OCI-LY7 (cell line): ENCODE measurements around the gene CARD19. TPM values are rescaled to one million over a fixed set of nuclear protein-coding genes. Genes with fewer than 3 reads are reported as not detected.

Experiments
- BruUV-seq: library from RNA; stranded (reverse); fragments of 400-500 nt; replicated peaks from 2 replicates; lab custom pipeline; 2021; lab: Mats Ljungman, UMichigan
- CTCF ChIA-PET: fragments of 300-600 bp; sonication (Branson Sonifier 250); formaldehyde crosslinking; loops from one replicate; lab custom pipeline; 2022; ENCODE audit warnings: antibody characterized with exemption; ENCODE audit not compliant: unreplicated experiment; lab: Charles Lee
- POLR2A ChIA-PET: fragments of 300-600 bp; sonication (Branson Sonifier 250); formaldehyde crosslinking; loops from one replicate; lab custom pipeline; 2022; ENCODE audit warnings: antibody characterized with exemption; lab: Charles Lee
- DNase-seq: peaks from one replicate; pipeline ENCODE4 v3.0.0-alpha.2; 2015; ENCODE audit warnings: low spot score
- H2AFZ ChIP-seq: fragments of 200-600 bp; sonication (generic), shearing (Covaris generic); 2 replicates; pipeline ENCODE4 v1.6.1; 2014; ENCODE audit warnings: mild to moderate bottlenecking, antibody characterized with exemption, low read length, moderate library complexity
- H3K27ac ChIP-seq: fragments of 200-600 bp; sonication (generic); 2 replicates; pipeline ENCODE4 v1.5.1; 2014; ENCODE audit warnings: mixed run types, low read depth, mild to moderate bottlenecking, moderate library complexity, low read length, inconsistent platforms; ENCODE audit not compliant: poor library complexity, severe bottlenecking
- H3K36me3 ChIP-seq: fragments of 200-600 bp; sonication (generic); 2 replicates; pipeline ENCODE4 v1.6.1; 2014; ENCODE audit warnings: mild to moderate bottlenecking, antibody characterized with exemption, low read length, moderate library complexity, mixed read lengths; ENCODE audit not compliant: insufficient read depth
- H3K4me1 ChIP-seq: fragments of 200-600 bp; sonication (generic); 2 replicates; pipeline ENCODE4 v1.5.1; 2014; ENCODE audit warnings: mild to moderate bottlenecking, low read length; ENCODE audit not compliant: insufficient read depth, poor library complexity, severe bottlenecking
- H3K4me2 ChIP-seq: fragments of 200-600 bp; sonication (generic); 2 replicates; pipeline ENCODE4 v1.6.1; 2014; ENCODE audit warnings: mild to moderate bottlenecking, low read length
- H3K4me3 ChIP-seq: fragments of 200-600 bp; sonication (generic); 2 replicates; pipeline ENCODE4 v1.5.1; 2014; ENCODE audit warnings: mild to moderate bottlenecking, low read depth, low read length; ENCODE audit not compliant: poor library complexity, severe bottlenecking
- H3K79me2 ChIP-seq: fragments of 200-600 bp; sonication (generic); 2 replicates; pipeline ENCODE4 v1.6.1; 2016; ENCODE audit warnings: low read depth, mild to moderate bottlenecking, low read length, moderate library complexity, mixed read lengths; ENCODE audit not compliant: insufficient read depth
- H3K9me2 ChIP-seq: fragments of 200-600 bp; sonication (generic); 2 replicates; pipeline ENCODE4 v1.6.1; 2016; ENCODE audit warnings: mild to moderate bottlenecking, low read length, mixed read lengths; ENCODE audit not compliant: insufficient read depth
- H3K9me3 ChIP-seq: fragments of 200-600 bp; sonication (generic); 2 replicates; pipeline ENCODE4 v1.6.1; 2014; ENCODE audit warnings: mild to moderate bottlenecking, mixed run types, low read length, mixed read lengths
- H4K20me1 ChIP-seq: fragments of 200-600 bp; sonication (generic); 2 replicates; pipeline ENCODE4 v1.6.1; 2014; ENCODE audit warnings: mild to moderate bottlenecking, antibody characterized with exemption, low read length, moderate library complexity, mixed read lengths; ENCODE audit not compliant: insufficient read depth
- EZH2phosphoT487 ChIP-seq: fragments of 200-600 bp; sonication (generic); IDR thresholded peaks from 2 replicates; pipeline ENCODE4 v1.6.1; 2018; ENCODE audit warnings: low read depth, borderline replicate concordance, mild to moderate bottlenecking, mixed run types, antibody characterized with exemption, low read length, moderate library complexity, mixed read lengths
- intact Hi-C: fragments of 100-400 bp; cut with micrococcal nuclease; formaldehyde crosslinking; loops from one replicate; pipeline ENCODE4 v1.10.0; 2022; ENCODE audit not compliant: unreplicated experiment
- total RNA-seq, 2 experiments: library from RNA; depleted of rRNA in 1 of 2; stranded (reverse); fragments of >200 nt in 1 of 2; shearing (Covaris generic) in 1 of 2; gene quantifications; 2 replicates each; pipeline ENCODE4 v1.2.3, GENCODE V29; 2014 to 2022
- TF ChIP-seq, protein P1 (sequence below): fragments of 200-600 bp; sonication (generic); conservative IDR thresholded peaks from 2 replicates; pipeline ENCODE4 v1.5.1; 2014; ENCODE audit warnings: mild to moderate bottlenecking, antibody characterized with exemption, low read length, moderate library complexity, mixed read lengths

Gene CARD19
- total RNA-seq, 2 experiments from 2014 or later, result 15.8 to 26.8 TPM

DNA sequence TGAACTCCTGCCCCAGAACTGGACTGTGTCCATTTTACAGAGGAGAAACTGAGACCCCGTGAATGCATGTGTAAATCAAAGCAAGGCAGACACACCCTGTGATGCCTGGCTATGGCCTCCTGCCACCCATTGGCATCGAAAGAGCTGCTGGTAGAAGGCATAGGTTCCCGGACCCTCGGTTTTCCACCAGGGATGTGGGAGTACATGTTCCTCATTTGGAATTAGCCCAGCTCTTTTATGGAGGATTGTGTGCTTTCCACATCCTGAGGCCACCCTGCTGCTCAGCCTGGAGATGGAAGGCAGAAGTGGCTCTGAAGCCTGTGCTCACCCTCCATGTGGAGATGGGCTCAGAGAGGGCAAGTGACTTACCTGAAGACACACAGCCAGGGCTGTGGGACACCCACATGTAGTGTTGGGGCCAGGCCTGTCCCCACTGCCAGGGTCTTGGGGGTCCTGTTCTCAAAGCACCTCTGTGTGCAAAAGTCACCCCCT is 34.7 kb upstream of the CARD19 start:
- TSS peak; percentile 89 for BruUV-seq
- peak overlapping the region; percentile 95 for H3K27ac ChIP-seq
- TF ChIP-seq EZH2phosphoT487, result no peak
- TF ChIP-seq, protein P1, sequence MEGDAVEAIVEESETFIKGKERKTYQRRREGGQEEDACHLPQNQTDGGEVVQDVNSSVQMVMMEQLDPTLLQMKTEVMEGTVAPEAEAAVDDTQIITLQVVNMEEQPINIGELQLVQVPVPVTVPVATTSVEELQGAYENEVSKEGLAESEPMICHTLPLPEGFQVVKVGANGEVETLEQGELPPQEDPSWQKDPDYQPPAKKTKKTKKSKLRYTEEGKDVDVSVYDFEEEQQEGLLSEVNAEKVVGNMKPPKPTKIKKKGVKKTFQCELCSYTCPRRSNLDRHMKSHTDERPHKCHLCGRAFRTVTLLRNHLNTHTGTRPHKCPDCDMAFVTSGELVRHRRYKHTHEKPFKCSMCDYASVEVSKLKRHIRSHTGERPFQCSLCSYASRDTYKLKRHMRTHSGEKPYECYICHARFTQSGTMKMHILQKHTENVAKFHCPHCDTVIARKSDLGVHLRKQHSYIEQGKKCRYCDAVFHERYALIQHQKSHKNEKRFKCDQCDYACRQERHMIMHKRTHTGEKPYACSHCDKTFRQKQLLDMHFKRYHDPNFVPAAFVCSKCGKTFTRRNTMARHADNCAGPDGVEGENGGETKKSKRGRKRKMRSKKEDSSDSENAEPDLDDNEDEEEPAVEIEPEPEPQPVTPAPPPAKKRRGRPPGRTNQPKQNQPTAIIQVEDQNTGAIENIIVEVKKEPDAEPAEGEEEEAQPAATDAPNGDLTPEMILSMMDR, result no peak
- peaks cover 79% of the 10 kb centered on the region for H3K4me1 ChIP-seq
- peaks cover 54% of the 10 kb centered on the region for H3K79me2 ChIP-seq
- no peaks in the 10 kb centered on the region for H3K9me2 ChIP-seq
- no peaks in the 10 kb centered on the region for H3K9me3 ChIP-seq
- DNase-seq, result no peak
- H3K4me2 ChIP-seq, result peak overlapping the region; percentile 88
- ChIA-PET CTCF (interaction anchor here (0.7 kb wide), 1 partner anchor 97 kb away, joined by 3 read pairs; no protein-coding TSS in a partner anchor), POLR2A (no interaction called here)
- no peaks in the 10 kb centered on the region for H4K20me1 ChIP-seq
- intact Hi-C loops, result loop anchor here (5.0 to 10.0 kb wide), 3 partner anchors 76 to 297 kb away; partner anchors contain the start of gene BICD2
- no peak overlapping the region for H2AFZ ChIP-seq
- peak overlapping the region; percentile 79 for H3K4me3 ChIP-seq
- H3K36me3 ChIP-seq, result peaks cover 35% of the 10 kb centered on the region

DNA sequence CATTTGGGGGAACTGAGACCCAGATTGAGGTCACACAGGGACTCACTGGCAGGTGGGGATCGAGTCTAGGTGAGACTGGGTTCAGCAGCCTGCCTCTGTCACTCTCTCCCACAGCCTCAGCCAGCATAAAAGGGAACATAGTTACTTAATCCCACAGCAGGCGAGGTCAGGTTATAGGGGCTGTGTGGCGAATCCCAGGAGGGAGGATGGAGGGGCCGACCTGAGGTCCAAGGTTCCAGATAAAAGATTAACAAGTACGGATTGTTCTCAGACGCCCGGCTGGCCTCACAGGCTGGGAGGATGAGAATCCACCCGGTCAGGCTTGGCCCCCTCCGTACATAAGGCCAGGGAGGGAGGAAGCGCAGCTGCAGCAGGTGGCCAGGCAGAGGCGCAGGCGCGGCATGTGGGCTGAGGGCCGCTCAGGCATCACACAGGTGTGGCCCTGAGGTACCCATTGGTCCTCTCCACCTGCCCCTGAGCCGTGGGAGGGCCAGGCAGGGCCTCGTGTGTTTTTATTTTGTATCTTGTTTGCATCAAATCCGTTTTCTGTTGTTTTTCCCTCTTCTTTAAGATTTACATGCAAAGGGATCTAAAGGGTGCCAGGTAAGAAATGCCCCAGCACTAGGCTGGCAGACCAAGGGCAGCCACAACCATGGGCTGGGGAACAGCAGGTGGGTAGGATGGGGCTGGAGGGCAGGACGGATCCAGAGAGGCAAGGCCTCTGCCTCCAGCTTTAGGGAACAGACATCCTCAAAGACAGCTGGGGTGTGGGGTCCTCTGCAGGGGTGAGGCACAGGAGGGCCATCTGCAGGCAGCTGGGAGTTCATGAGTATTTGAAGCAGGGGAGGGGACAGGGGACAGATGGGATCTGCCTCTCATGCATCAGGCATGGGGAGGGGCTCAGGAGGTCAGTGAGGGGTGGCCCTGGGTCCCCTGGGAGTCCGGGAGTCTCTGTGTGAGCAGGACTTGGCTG is 33.9 kb upstream of the CARD19 start:
- no peak overlapping the region for H2AFZ ChIP-seq
- peaks cover 43% of the 10 kb centered on the region for H3K36me3 ChIP-seq
- CTCF ChIA-PET, result interaction anchor here (0.6 kb wide), 1 partner anchor 83 kb away, joined by 6 read pairs; no protein-coding TSS in a partner anchor
- H3K4me1 ChIP-seq, result peaks cover 75% of the 10 kb centered on the region
- H3K4me2 ChIP-seq, result peak overlapping the region; percentile 88
- H3K9me3 ChIP-seq, result no peaks in the 10 kb centered on the region
- POLR2A ChIA-PET, result no interaction called here
- H3K4me3 ChIP-seq, result peak overlapping the region; percentile 79
- H3K79me2 ChIP-seq, result peaks cover 60% of the 10 kb centered on the region
- TF ChIP-seq, protein P1, result peak; percentile 52
- TF ChIP-seq EZH2phosphoT487, result no peak
- H3K9me2 ChIP-seq, result no peaks in the 10 kb centered on the region
- intact Hi-C loops, result loop anchor here (1.0 to 10.0 kb wide), 5 partner anchors 59 to 297 kb away; partner anchors contain the start of gene BICD2
- DNase-seq, result peak; percentile 97
- no peaks in the 10 kb centered on the region for H4K20me1 ChIP-seq
- no TSS peak for BruUV-seq
- peak overlapping the region; percentile 95 for H3K27ac ChIP-seq
